Right atrium auricular region (tissue), 2 donors: ENCODE data around the gene VIPR2. TPM values are rescaled to one million over a fixed set of nuclear protein-coding genes. Genes with fewer than 3 reads are reported as not detected.
"Not testable (repeated sequence)": the region's sequence is repeated elsewhere in the genome, so short reads cannot be mapped to it uniquely, and the experiment has no call there.

Experiments used
- DNase-seq: peaks from one replicate; pipeline ENCODE4 v3.0.0-alpha.2; 2019; ENCODE audit warnings: low spot score
- H3K27ac ChIP-seq, 2 donors: fragments of 200-600 bp; sonication (generic); 1 replicate in 1 of 2; 2 replicates in 1 of 2; pipeline ENCODE4 v1.5.1; 2016 to 2019
- H3K27me3 ChIP-seq, 2 donors: fragments of 200-600 bp; sonication (generic); one replicate each; pipeline versions ENCODE4 v1.5.1 to v1.6.0; 2017 to 2019
- H3K36me3 ChIP-seq: fragments of 200-600 bp; sonication (generic); one replicate; pipeline ENCODE4 v1.5.1; 2016
- H3K4me1 ChIP-seq, 2 donors: fragments of 200-600 bp; sonication (generic); one replicate each; pipeline versions ENCODE4 v1.5.1 to v1.6.0; 2017 to 2019
- H3K4me3 ChIP-seq, 2 donors: fragments of 200-600 bp; sonication (generic); 1 replicate in 1 of 2; 2 replicates in 1 of 2; pipeline ENCODE4 v1.5.1; 2017 to 2019; ENCODE audit warnings: mild to moderate bottlenecking in 1 of 2, moderate library complexity in 1 of 2
- H3K9me3 ChIP-seq, 2 donors: fragments of 200-600 bp; sonication (generic); one replicate each; pipeline ENCODE4 v1.5.1; 2019
- total RNA-seq, 2 donors: library from RNA; depleted of rRNA; stranded (reverse); fragments of >200 nt; gene quantifications; one replicate each; pipeline ENCODE4 v1.1.0, GENCODE V29; 2016
- TF ChIP-seq, protein P1 (sequence below), 2 donors: fragments of 200-600 bp; sonication (generic); IDR thresholded peaks; one replicate each; pipeline ENCODE4 v1.5.1; 2019; ENCODE audit warnings: antibody characterized with exemption in 2 of 2

VIPR2 gene
- total RNA-seq, 2 donors from 2014 or later, result 3.8 to 13.4 TPM

DNA sequence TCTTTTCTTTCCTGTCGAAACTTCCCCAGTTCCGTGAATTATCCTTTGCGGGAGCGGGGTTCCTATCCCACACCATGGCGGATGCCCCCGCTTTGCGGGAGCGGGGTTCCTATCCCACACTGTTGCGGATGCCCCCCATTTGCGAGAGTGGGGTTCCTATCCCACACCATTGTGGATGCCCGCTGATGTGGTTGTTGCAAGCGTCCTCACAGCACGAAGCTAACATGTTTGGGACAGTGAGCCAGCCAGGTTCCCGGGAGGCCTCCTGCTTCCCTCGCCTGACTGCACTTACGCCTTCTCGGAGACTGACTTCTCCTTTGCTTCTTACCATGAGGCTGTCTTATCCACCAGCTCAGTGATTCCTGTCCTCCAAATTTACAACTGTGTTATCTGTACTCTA is 134.7 kb downstream of the VIPR2 start:
- H3K4me1 ChIP-seq, result peaks cover 0 to 27% of the 10 kb centered on the region in 2 donors
- no peaks in the 10 kb centered on the region for H3K9me3 ChIP-seq
- TF ChIP-seq, protein P1, sequence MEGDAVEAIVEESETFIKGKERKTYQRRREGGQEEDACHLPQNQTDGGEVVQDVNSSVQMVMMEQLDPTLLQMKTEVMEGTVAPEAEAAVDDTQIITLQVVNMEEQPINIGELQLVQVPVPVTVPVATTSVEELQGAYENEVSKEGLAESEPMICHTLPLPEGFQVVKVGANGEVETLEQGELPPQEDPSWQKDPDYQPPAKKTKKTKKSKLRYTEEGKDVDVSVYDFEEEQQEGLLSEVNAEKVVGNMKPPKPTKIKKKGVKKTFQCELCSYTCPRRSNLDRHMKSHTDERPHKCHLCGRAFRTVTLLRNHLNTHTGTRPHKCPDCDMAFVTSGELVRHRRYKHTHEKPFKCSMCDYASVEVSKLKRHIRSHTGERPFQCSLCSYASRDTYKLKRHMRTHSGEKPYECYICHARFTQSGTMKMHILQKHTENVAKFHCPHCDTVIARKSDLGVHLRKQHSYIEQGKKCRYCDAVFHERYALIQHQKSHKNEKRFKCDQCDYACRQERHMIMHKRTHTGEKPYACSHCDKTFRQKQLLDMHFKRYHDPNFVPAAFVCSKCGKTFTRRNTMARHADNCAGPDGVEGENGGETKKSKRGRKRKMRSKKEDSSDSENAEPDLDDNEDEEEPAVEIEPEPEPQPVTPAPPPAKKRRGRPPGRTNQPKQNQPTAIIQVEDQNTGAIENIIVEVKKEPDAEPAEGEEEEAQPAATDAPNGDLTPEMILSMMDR (IDR thresholded peaks at IDR 0.05), result no peak
- no peak for DNase-seq
- no peak overlapping the region for H3K27ac ChIP-seq
- no peaks in the 10 kb centered on the region for H3K36me3 ChIP-seq
- no peaks in the 10 kb centered on the region for H3K27me3 ChIP-seq
- no peak overlapping the region for H3K4me3 ChIP-seq

DNA sequence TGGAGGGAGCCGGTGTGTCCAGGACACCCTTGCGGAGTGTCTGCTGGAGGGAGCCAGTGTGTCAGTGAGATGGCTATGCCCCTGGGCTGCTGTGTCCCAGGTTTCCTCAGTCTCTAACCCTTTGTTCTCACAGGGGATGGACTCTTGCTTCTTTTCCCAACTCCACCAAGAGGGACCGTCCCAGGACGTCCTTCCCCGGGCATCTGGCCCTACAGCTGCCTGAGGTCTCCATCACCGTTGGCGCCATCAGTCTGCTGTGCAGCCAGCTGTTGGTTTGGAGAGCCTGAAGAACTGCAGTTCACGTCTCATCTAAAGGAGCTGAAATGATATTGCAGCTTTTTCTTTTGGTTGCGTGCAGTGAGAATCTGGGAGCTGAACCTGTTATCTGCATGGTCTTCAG is 136.2 kb downstream of the VIPR2 start:
- DNase-seq, result no peak
- H3K27me3 ChIP-seq, result no peaks in the 10 kb centered on the region
- peaks cover 0 to 14% of the 10 kb centered on the region in 2 donors for H3K4me1 ChIP-seq
- no peak overlapping the region for H3K27ac ChIP-seq
- H3K9me3 ChIP-seq, result no peaks in the 10 kb centered on the region
- H3K4me3 ChIP-seq, result no peak overlapping the region
- H3K36me3 ChIP-seq, result no peaks in the 10 kb centered on the region
- TF ChIP-seq, protein P1 (IDR thresholded peaks at IDR 0.05), result no peak

DNA sequence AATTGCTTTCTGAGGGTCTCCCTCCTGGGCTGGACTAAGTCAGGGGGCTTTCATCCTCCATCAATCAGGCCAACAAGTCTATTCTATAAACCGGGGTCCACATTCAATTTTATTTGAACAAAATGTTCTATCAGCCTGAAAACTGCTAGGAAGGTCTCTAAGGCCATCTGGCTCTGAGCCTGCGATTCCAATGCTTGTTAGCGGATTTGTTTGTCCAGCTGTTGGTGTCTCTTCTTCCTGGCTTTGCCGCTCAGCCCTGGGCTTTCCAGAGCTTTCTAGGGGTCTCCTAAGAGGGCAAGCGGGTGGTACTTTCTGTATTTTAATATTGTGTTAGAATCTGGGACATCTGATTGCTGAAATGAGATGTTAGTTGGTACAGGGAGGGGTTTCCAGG is 136.7 kb downstream of the VIPR2 start:
- H3K27ac ChIP-seq, result no peak overlapping the region

DNA sequence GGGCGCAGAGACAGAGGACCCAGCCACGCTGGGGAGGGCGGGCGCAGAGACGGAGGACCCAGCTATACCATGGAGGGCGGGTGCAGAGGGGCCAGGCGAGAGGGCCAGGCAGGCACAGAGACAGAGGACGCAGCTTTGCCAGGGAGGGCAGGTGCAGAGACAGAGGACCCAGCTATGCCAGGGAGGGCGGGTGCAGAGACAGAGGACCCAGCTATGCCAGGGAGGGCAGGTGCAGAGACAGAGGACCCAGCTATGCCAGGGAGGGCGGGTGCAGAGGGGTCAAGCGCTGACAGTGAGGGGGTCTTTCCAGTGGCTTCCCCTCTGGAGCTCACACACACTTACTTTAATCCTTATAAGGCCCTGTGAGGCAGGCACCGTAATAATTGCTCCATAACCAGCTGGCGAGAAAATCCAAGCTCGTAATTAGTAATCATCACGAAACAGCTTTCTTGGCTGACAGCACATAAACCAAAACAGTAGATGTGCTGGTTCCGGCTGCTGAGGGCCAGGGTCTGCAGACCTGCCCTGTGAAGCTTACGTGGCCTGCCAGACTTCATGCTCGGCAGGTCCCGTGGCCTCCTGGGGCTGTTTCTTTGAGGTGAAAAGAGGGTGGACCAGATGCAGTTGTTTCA is 137.2 kb downstream of the VIPR2 start:
- no peaks in the 10 kb centered on the region for H3K36me3 ChIP-seq
- TF ChIP-seq, protein P1 (IDR thresholded peaks at IDR 0.05), result no peak
- H3K27me3 ChIP-seq, result no peaks in the 10 kb centered on the region
- H3K4me1 ChIP-seq, result peaks cover 0 to 9% of the 10 kb centered on the region in 2 donors
- DNase-seq, result no peak
- no peak overlapping the region for H3K27ac ChIP-seq
- H3K9me3 ChIP-seq, result no peaks in the 10 kb centered on the region
- H3K4me3 ChIP-seq, result no peak overlapping the region

More for the DNA sequence above, 136.7 kb downstream of the VIPR2 start:
- no peak overlapping the region for H3K4me3 ChIP-seq
- H3K4me1 ChIP-seq, result peaks cover 0 to 11% of the 10 kb centered on the region in 2 donors
- no peaks in the 10 kb centered on the region for H3K36me3 ChIP-seq
- TF ChIP-seq, protein P1 (IDR thresholded peaks at IDR 0.05), result no peak
- H3K27me3 ChIP-seq, result no peaks in the 10 kb centered on the region
- no peaks in the 10 kb centered on the region for H3K9me3 ChIP-seq
- no peak for DNase-seq

DNA sequence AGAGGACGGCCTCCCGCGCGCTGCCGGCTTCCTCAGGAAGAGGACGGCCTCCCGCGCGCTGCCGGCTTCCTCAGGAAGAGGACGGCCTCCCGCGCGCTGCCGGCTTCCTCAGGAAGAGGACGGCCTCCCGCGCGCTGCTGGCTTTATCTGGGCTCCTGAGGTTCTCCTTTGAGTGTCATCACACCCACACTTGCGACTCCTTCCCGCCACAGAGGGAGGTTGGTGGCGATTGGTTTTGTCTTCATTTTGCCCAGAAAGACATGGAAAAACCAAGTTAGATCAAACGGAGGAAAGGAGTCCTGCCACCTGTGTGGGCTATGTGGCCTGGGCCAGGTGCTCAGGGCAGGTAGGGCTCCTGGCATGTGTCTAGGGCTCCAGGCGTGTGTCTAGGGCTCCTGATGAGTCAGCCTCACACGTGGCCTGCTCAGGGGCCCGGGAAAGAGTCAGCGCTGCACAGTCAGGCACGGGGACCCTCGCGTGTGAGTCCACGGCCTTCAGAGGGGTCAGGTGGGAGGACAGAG is 138.0 kb downstream of the VIPR2 start:
- no peak overlapping the region for H3K4me3 ChIP-seq
- peaks cover 0 to 9% of the 10 kb centered on the region in 2 donors for H3K4me1 ChIP-seq
- H3K27ac ChIP-seq, result no peak overlapping the region
- TF ChIP-seq, protein P1 (IDR thresholded peaks at IDR 0.05), result no peak
- no peaks in the 10 kb centered on the region for H3K27me3 ChIP-seq
- no peaks in the 10 kb centered on the region for H3K36me3 ChIP-seq
- DNase-seq, result no peak
- no peaks in the 10 kb centered on the region for H3K9me3 ChIP-seq

DNA sequence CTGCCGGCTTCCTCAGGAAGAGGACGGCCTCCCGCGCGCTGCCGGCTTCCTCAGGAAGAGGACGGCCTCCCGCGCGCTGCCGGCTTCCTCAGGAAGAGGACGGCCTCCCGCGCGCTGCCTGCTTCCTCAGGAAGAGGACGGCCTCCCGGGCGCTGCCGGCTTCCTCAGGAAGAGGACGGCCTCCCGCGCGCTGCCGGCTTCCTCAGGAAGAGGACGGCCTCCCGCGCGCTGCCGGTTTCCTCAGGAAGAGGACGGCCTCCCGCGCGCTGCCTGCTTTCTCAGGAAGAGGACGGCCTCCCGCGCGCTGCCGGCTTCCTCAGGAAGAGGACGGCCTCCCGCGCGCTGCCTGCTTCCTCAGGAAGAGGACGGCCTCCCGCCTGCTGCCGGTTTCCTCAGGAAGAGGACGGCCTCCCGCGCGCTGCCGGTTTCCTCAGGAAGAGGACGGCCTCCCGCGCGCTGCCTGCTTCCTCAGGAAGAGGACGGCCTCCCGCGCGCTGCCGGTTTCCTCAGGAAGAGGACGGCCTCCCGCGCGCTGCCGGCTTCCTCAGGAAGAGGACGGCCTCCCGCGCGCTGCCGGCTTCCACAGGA is 138.6 kb downstream of the VIPR2 start:
- H3K27ac ChIP-seq, H3K4me3 ChIP-seq, H3K36me3 ChIP-seq, H3K27me3 ChIP-seq, DNase-seq, H3K9me3 ChIP-seq, H3K4me1 ChIP-seq: not testable (repeated sequence)
